Neuronal stem cell (in vitro differentiated cells): ENCODE data around the gene KPNA6.

Experiments used
- DNase-seq: peaks from one replicate; pipeline ENCODE4 v3.0.0-alpha.2; 2013; ENCODE audit warnings: low spot score
- H2AFZ ChIP-seq: one replicate; pipeline ENCODE4 v1.6.1; 2013; ENCODE audit warnings: mild to moderate bottlenecking, low read length, inconsistent platforms
- H2AK5ac ChIP-seq: 2 replicates; pipeline ENCODE4 v1.6.1; 2013; ENCODE audit warnings: low read depth, mild to moderate bottlenecking, inconsistent platforms, low read length, moderate library complexity, mixed read lengths
- H2BK120ac ChIP-seq: 2 replicates; pipeline ENCODE4 v1.6.1; 2013; ENCODE audit warnings: low read depth, mild to moderate bottlenecking, inconsistent platforms, low read length, moderate library complexity, mixed read lengths
- H2BK12ac ChIP-seq: one replicate; pipeline ENCODE4 v1.6.1; 2013; ENCODE audit warnings: low read length, inconsistent platforms
- H2BK15ac ChIP-seq: 2 replicates; pipeline ENCODE4 v1.6.1; 2013; ENCODE audit warnings: mild to moderate bottlenecking, low read length, inconsistent platforms, mixed read lengths
- H2BK5ac ChIP-seq: one replicate; pipeline ENCODE4 v1.6.1; 2013; ENCODE audit warnings: inconsistent platforms, mild to moderate bottlenecking, low read length, moderate library complexity
- H3K14ac ChIP-seq: one replicate; pipeline ENCODE4 v1.6.1; 2013; ENCODE audit warnings: low read length, inconsistent platforms
- H3K18ac ChIP-seq: 2 replicates; pipeline ENCODE4 v1.6.1; 2013; ENCODE audit warnings: low read length, inconsistent platforms
- H3K23ac ChIP-seq: 2 replicates; pipeline ENCODE4 v1.6.1; 2013; ENCODE audit warnings: low read depth, mild to moderate bottlenecking, mixed read lengths, low read length, inconsistent platforms; ENCODE audit not compliant: poor library complexity
- H3K27ac ChIP-seq: replicated peaks from 3 replicates; pipeline ENCODE4 v1.5.1; 2013; ENCODE audit warnings: low read length, inconsistent platforms
- H3K27me3 ChIP-seq, 3 experiments: 2 replicates each; pipeline ENCODE4 v1.6.1; 2013; ENCODE audit warnings: low read length in 3 of 3, mild to moderate bottlenecking in 2 of 3, inconsistent platforms in 1 of 3, low read depth in 1 of 3, mixed read lengths in 1 of 3, moderate library complexity in 1 of 3; ENCODE audit not compliant: control insufficient read depth in 3 of 3, insufficient read depth in 3 of 3
- H3K36me3 ChIP-seq, 2 donors: replicated peaks in 1 of 2; 2 replicates each; pipeline ENCODE4 v1.6.1; 2013; ENCODE audit warnings: low read length in 2 of 2; ENCODE audit not compliant: control insufficient read depth in 2 of 2, insufficient read depth in 2 of 2
- H3K4ac ChIP-seq: 2 replicates; pipeline ENCODE4 v1.6.1; 2013; ENCODE audit warnings: inconsistent platforms, mild to moderate bottlenecking, low read length, moderate library complexity
- H3K4me1 ChIP-seq, 2 donors: 1 replicate in 1 of 2; 2 replicates in 1 of 2; pipeline ENCODE4 v1.6.1; 2013; ENCODE audit warnings: low read length in 2 of 2, low read depth in 1 of 2; ENCODE audit not compliant: control insufficient read depth in 2 of 2, insufficient read depth in 1 of 2
- H3K4me2 ChIP-seq: one replicate; pipeline ENCODE4 v1.6.1; 2013; ENCODE audit warnings: mild to moderate bottlenecking, low read length, inconsistent platforms; ENCODE audit not compliant: insufficient read depth, poor library complexity, severe bottlenecking
- H3K4me3 ChIP-seq, 2 donors: 2 replicates each; pipeline ENCODE4 v1.5.1; 2013; ENCODE audit warnings: low read length in 2 of 2, mild to moderate bottlenecking in 2 of 2, inconsistent platforms in 1 of 2, moderate library complexity in 1 of 2
- H3K79me1 ChIP-seq: one replicate; pipeline ENCODE4 v1.6.1; 2013; ENCODE audit warnings: low read depth, mild to moderate bottlenecking, inconsistent platforms, low read length, moderate library complexity
- H3K9ac ChIP-seq: one replicate; pipeline ENCODE4 v1.6.1; 2013; ENCODE audit warnings: mild to moderate bottlenecking, low read depth, low read length, inconsistent platforms; ENCODE audit not compliant: poor library complexity
- H3K9me3 ChIP-seq, 2 donors: replicated peaks in 1 of 2; 2 replicates each; pipeline versions ENCODE3 to v1.6.1; 2013; ENCODE audit warnings: low read length in 2 of 2, mild to moderate bottlenecking in 2 of 2, inconsistent platforms in 1 of 2, low read depth in 1 of 2, mixed read lengths in 1 of 2, moderate library complexity in 1 of 2; ENCODE audit not compliant: control insufficient read depth in 2 of 2, insufficient read depth in 1 of 2
- H4K8ac ChIP-seq: one replicate; pipeline ENCODE4 v1.6.1; 2013; ENCODE audit warnings: low read depth, mild to moderate bottlenecking, inconsistent platforms, low read length, moderate library complexity
- H4K91ac ChIP-seq: one replicate; pipeline ENCODE4 v1.6.1; 2013; ENCODE audit warnings: low read length, low read depth, mild to moderate bottlenecking, inconsistent platforms; ENCODE audit not compliant: poor library complexity
- WGBS, 2 donors: extraction: QIAGEN DNeasy Blood & Tissue Kit; methylation state at CpG; one replicate each; pipeline ENCODE4 v1.1.7; 2013; ENCODE audit warnings: missing lambda C conversion rate in 2 of 2, mixed read lengths in 1 of 2; ENCODE audit not compliant: insufficient read length in 2 of 2, insufficient replicate concordance in 1 of 2; ENCODE audit errors: extremely low coverage in 2 of 2; 5-methylcytosine and 5-hydroxymethylcytosine counted together

Gene KPNA6

DNA sequence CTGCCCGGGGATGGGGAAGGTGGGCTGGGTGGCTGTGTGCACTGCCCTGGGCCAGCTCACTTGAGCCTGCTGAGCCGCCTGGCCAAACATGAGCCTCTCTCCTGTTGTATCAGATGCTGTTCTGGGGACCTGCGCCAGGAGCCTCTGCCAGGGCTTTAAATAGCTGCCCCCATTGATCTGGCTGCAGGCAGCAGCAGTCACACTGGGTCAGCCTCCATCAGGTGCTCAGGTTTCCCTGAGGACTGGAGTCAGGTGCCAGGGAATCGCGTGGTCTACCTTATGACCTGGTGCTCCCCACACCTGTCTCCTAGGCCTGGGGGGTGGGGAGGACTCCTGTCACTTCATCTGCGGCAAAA, 91.8 kb downstream of the KPNA6 start:
- Histone ChIP-seq H3K79me1 (no peaks in the 10 kb centered on the region), H3K18ac (peak overlapping the region; percentile 58), H2AK5ac (peak overlapping the region; percentile 80), H2BK12ac (peak overlapping the region; percentile 35), H3K4me3 (peak overlapping the region in 1 of 2 donors; percentile 56), H3K9me3 (no peaks in the 10 kb centered on the region), H3K27ac (peak overlapping the region; percentile 80), H3K4ac (no peak overlapping the region), H2AFZ (peak overlapping the region; percentile 82), H3K4me2 (peak overlapping the region; percentile 78), H2BK5ac (no peak overlapping the region), H3K14ac (no peak overlapping the region), H2BK15ac (peak overlapping the region; percentile 69), H3K27me3 (peaks cover 0 to 2% (median 0%) of the 10 kb centered on the region in 3 experiments), H2BK120ac (no peak overlapping the region), H3K9ac (peak overlapping the region; percentile 71), H3K4me1 (peaks cover 20 to 23% of the 10 kb centered on the region in 2 donors), H4K91ac (no peak overlapping the region), H3K36me3 (peaks cover 29 to 41% of the 10 kb centered on the region in 2 donors), H3K23ac (peak overlapping the region; percentile 25), H4K8ac (peak overlapping the region; percentile 29)
- no CpG with 5 or more reads among the region's 6 CpGs for WGBS, 2 donors
- no peak for DNase-seq

DNA sequence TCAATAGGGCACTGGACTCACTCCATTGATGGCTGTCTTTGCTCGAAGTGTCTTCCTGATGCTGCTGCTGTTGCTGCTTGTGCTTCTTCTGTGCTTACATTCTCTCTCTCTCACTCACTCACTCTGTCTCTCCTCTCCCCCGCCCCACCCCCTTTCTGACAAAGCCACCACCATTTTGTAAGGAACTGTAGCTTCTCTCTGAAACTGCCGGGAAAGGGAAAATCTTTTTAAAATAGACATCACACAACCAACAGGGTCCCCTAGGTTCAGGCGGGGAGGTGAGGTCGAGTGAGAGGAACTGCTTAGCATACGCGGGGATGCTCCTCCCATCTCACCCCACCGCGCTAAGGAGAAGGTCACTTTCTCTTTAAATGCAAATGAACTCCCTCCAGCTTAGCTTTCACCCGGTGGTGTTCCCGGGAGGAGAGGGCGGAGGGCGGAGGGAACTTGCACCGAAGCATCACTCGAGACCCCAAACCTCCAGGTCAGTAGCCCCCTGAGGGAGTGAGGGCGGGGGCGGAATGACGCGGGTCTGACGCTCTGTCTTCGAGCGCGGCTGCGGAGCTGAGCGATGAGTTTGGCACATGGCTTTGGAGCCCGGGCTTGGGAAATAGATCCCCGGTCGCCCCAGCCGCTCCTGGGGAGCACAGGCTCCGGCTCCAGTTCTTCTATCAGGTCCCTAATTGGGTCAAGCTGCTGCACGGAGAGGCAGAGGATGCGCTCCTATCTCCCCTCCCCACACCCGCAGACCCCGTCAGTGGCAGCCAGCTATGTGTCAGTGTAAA, 92.6 kb downstream of the KPNA6 start, which contains the start of gene CCDC28B:
Gene CCDC28B, plus strand, starts transcription at position 370 of the 785 bp plus-strand sequence. CDS start 1,341 bp downstream, outside the sequence.
- peak within 1 kb of the TSS; percentile 83 for H3K18ac ChIP-seq
- peak within 1 kb of the TSS; percentile 71 for H3K9ac ChIP-seq
- peak within 1 kb of the TSS; percentile 35 for H3K23ac ChIP-seq
- peak within 1 kb of the TSS; percentile 56 to 77 for H3K4me3 ChIP-seq
- peak within 1 kb of the TSS; percentile 82 for H2AFZ ChIP-seq
- no peaks in the 10 kb centered on the region for H3K79me1 ChIP-seq
- H3K27ac ChIP-seq = peak within 1 kb of the TSS; percentile 80
- H4K91ac ChIP-seq = no peak within 1 kb of the TSS
- H3K36me3 ChIP-seq = peaks cover 22 to 34% of the 10 kb centered on the region in 2 donors
- H3K4me1 ChIP-seq = peaks cover 23 to 24% of the 10 kb centered on the region in 2 donors
- peak within 1 kb of the TSS; percentile 29 for H4K8ac ChIP-seq
- peak within 1 kb of the TSS; percentile 35 for H2BK12ac ChIP-seq
- no peak within 1 kb of the TSS for H2BK5ac ChIP-seq
- no peak within 1 kb of the TSS for H3K4ac ChIP-seq
- H3K14ac ChIP-seq = no peak within 1 kb of the TSS
- H2AK5ac ChIP-seq = peak within 1 kb of the TSS; percentile 80
- WGBS, 2 donors = no CpG with 5 or more reads among the region's 34 CpGs
- peak within 1 kb of the TSS; percentile 78 for H3K4me2 ChIP-seq
- no peaks in the 10 kb centered on the region for H3K9me3 ChIP-seq
- peak within 1 kb of the TSS; percentile 69 for H2BK15ac ChIP-seq
- H2BK120ac ChIP-seq = no peak within 1 kb of the TSS
- peak; percentile 79 for DNase-seq
- peaks cover 0 to 2% (median 0%) of the 10 kb centered on the region in 3 experiments for H3K27me3 ChIP-seq

DNA sequence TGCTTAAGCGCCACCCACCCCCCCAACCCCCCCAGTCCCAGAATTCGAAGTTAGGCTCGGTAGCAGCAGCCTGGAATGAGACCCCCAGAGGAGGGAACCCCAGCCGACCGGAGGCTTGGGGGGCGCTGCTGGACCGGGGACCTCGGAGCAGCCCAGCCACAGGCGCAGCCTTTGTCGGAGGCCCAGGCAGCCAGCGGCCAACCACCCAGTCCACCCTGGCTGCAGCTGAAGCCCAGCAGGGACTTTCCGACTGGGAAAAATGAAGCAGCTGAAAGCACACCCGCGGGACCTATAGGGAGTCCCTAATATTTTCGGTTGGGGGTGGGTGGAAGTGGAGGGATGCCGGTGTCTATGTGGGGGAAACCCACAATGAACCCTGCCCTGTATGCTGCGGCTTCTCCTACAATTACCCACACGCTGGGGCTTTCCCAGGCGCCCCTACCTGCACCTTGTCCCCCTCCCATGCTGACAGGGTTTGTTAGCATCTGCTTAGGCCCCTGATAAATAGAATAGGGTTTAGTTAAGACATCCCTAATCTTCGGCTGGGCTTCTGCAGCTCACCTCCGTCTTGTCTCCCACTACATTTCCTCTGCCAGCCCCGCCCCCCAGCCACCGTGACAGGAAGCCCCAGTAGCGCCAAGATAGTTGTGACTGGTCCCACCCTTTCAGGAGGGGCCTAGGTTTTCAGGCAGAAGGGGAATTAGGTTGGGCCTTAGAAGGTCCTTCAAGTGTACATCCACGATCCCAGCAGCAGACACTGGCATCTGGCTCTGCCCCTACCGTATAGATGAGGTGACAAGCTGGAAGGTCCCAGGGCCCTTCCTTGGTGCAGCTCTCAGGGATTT, 93.4 kb downstream of the KPNA6 start:
- no peak for DNase-seq
- peak overlapping the region; percentile 44 for H3K18ac ChIP-seq
- peaks cover 25 to 27% of the 10 kb centered on the region in 2 donors for H3K4me1 ChIP-seq
- WGBS, 2 donors = no CpG with 5 or more reads among the region's 26 CpGs
- H2BK120ac ChIP-seq = no peak overlapping the region
- H4K91ac ChIP-seq = no peak overlapping the region
- peaks cover 15 to 29% of the 10 kb centered on the region in 2 donors for H3K36me3 ChIP-seq
- H3K79me1 ChIP-seq = peaks cover 6% of the 10 kb centered on the region
- H3K9ac ChIP-seq = no peak overlapping the region
- H3K27ac ChIP-seq = peak overlapping the region; percentile 47
- no peak overlapping the region for H2BK15ac ChIP-seq
- H3K4ac ChIP-seq = no peak overlapping the region
- no peak overlapping the region for H3K23ac ChIP-seq
- H3K14ac ChIP-seq = no peak overlapping the region
- no peaks in the 10 kb centered on the region for H3K9me3 ChIP-seq
- no peak overlapping the region for H2BK12ac ChIP-seq
- peak overlapping the region; percentile 82 for H2AFZ ChIP-seq
- peaks cover 0 to 2% (median 0%) of the 10 kb centered on the region in 3 experiments for H3K27me3 ChIP-seq
- no peak overlapping the region for H2AK5ac ChIP-seq
- H3K4me2 ChIP-seq = peak overlapping the region; percentile 78
- H3K4me3 ChIP-seq = peak overlapping the region; percentile 56 to 77
- no peak overlapping the region for H2BK5ac ChIP-seq
- no peak overlapping the region for H4K8ac ChIP-seq
